Pulmonary artery endothelial cell (primary cell): ENCODE data around the gene CDIP1. TPM values are rescaled to one million over a fixed set of nuclear protein-coding genes. Genes with fewer than 3 reads are reported as not detected.

ENCODE experiments used
- DNase-seq: peaks from one replicate; pipeline ENCODE4 v3.0.0-alpha.2; 2011; ENCODE audit warnings: low read depth, low spot score
- total RNA-seq: library from RNA; depleted of rRNA; stranded (reverse); fragments of >200 nt; gene quantifications from 2 replicates; pipeline ENCODE4 v1.2.3, GENCODE V29; 2014

CDIP1 gene
- total RNA-seq, 1 donor from 2014 or later, result 12.1 TPM

- no peak for DNase-seq
Measured at GRCh38 chr16:4539716-4540284, 1.2 kb upstream of the CDIP1 start.

GRCh38 chr16:4537376-4538343, 913 bp downstream of the CDIP1 start:
- DNase-seq, result no peak

- no peak for DNase-seq
Measured at GRCh38 chr16:4536391-4537106, 2.0 kb downstream of the CDIP1 start.

- DNase-seq, result no peak
Measured at GRCh38 chr16:4535627-4536108, 2.9 kb downstream of the CDIP1 start.

GRCh38 chr16:4534151-4534790, 4.3 kb downstream of the CDIP1 start:
- DNase-seq, result peak; percentile 72

- no peak for DNase-seq
Measured at GRCh38 chr16:4533490-4533889, 5.1 kb downstream of the CDIP1 start.

- DNase-seq, result no peak
Measured at GRCh38 chr16:4532238-4532637, 6.3 kb downstream of the CDIP1 start.

- DNase-seq, result no peak
Measured at GRCh38 chr16:4531811-4532210, 6.8 kb downstream of the CDIP1 start.

- no peak for DNase-seq
Measured at GRCh38 chr16:4529085-4530060, 9.2 kb downstream of the CDIP1 start.

GRCh38 chr16:4525634-4526277, 12.8 kb downstream of the CDIP1 start:
- DNase-seq, result no peak

- DNase-seq, result no peak
Measured at GRCh38 chr16:4525069-4525468, 13.5 kb downstream of the CDIP1 start.

GRCh38 chr16:4524571-4524970, 14.0 kb downstream of the CDIP1 start:
- no peak for DNase-seq

GRCh38 chr16:4523686-4524085, 14.9 kb downstream of the CDIP1 start:
- no peak for DNase-seq

GRCh38 chr16:4522051-4522581, 16.5 kb downstream of the CDIP1 start:
- no peak for DNase-seq

- DNase-seq, result no peak
Measured at GRCh38 chr16:4520913-4521312, 17.7 kb downstream of the CDIP1 start.

GRCh38 chr16:4519274-4520058, 19.1 kb downstream of the CDIP1 start:
- no peak for DNase-seq

GRCh38 chr16:4517812-4518680, 20.5 kb downstream of the CDIP1 start:
- DNase-seq, result no peak
